OCI-LY1 (cell line): ENCODE measurements around the gene MTMR3.

Experiments used
- H2AFZ ChIP-seq: fragments of 200-600 bp; sonication (generic), shearing (Covaris generic); 2 replicates; pipeline ENCODE4 v1.6.0; 2014; ENCODE audit warnings: antibody characterized with exemption, mild to moderate bottlenecking, low read length
- H3F3A ChIP-seq: fragments of 200-600 bp; sonication (generic), shearing (Covaris generic); 2 replicates; pipeline ENCODE4 v1.6.0; 2014; ENCODE audit warnings: mild to moderate bottlenecking, antibody characterized with exemption, low read length, moderate library complexity; ENCODE audit not compliant: insufficient read depth
- H3K27ac ChIP-seq: fragments of 200-600 bp; sonication (generic); 2 replicates; pipeline ENCODE4 v1.5.1; 2014; ENCODE audit warnings: low read length, mixed run types, mild to moderate bottlenecking, low read depth; ENCODE audit not compliant: poor library complexity, severe bottlenecking
- H3K27me3 ChIP-seq: fragments of 200-600 bp; sonication (generic); 2 replicates; pipeline ENCODE4 v1.6.0; 2014; ENCODE audit warnings: antibody characterized with exemption, mild to moderate bottlenecking, low read length, moderate library complexity; ENCODE audit not compliant: insufficient read depth
- H3K36me3 ChIP-seq: fragments of 200-600 bp; sonication (generic); 2 replicates; pipeline ENCODE4 v1.6.1; 2014; ENCODE audit warnings: mild to moderate bottlenecking, antibody characterized with exemption, low read length, moderate library complexity, mixed read lengths; ENCODE audit not compliant: insufficient read depth
- H3K4me1 ChIP-seq: fragments of 200-600 bp; sonication (generic); 2 replicates; pipeline ENCODE4 v1.5.1; 2014; ENCODE audit warnings: mild to moderate bottlenecking, low read length, moderate library complexity; ENCODE audit not compliant: insufficient read depth, severe bottlenecking
- H3K4me2 ChIP-seq: fragments of 200-600 bp; sonication (generic), shearing (Covaris generic); 2 replicates; pipeline ENCODE4 v1.6.1; 2014; ENCODE audit warnings: low read length
- H3K4me3 ChIP-seq: fragments of 200-600 bp; sonication (generic); 2 replicates; pipeline ENCODE4 v1.5.1; 2014; ENCODE audit warnings: low read length, low read depth, mild to moderate bottlenecking, mixed read lengths; ENCODE audit not compliant: poor library complexity, severe bottlenecking
- H3K79me2 ChIP-seq: fragments of 200-600 bp; shearing (Covaris generic); 2 replicates; pipeline ENCODE4 v1.6.1; 2016; ENCODE audit warnings: mixed run types, low read length, mixed read lengths; ENCODE audit not compliant: insufficient read depth
- H3K9ac ChIP-seq: fragments of 200-600 bp; sonication (generic), shearing (Covaris generic); 2 replicates; pipeline ENCODE4 v1.6.1; 2014; ENCODE audit warnings: mild to moderate bottlenecking, low read length, mixed read lengths
- H3K9me2 ChIP-seq: fragments of 200-600 bp; sonication (generic), shearing (Covaris generic); 2 replicates; pipeline ENCODE4 v1.6.1; 2014; ENCODE audit warnings: low read depth, mild to moderate bottlenecking, low read length, mixed read lengths
- H3K9me3 ChIP-seq: fragments of 200-600 bp; shearing (Covaris generic); 2 replicates; pipeline ENCODE4 v1.6.1; 2014; ENCODE audit warnings: low read length, mixed read lengths
- H4K20me1 ChIP-seq: fragments of 200-600 bp; sonication (generic), shearing (Covaris generic); 2 replicates; pipeline ENCODE4 v1.6.0; 2016; ENCODE audit warnings: mild to moderate bottlenecking, low read length; ENCODE audit not compliant: insufficient read depth
- EZH2 ChIP-seq: fragments of 200-600 bp; sonication (generic), shearing (Covaris generic); IDR thresholded peaks from 2 replicates; pipeline ENCODE4 v1.8.0; 2017; ENCODE audit warnings: borderline replicate concordance, mixed run types, mild to moderate bottlenecking, antibody characterized with exemption, low read length, moderate library complexity, mixed read lengths
- TF ChIP-seq, protein P1 (sequence below): fragments of 200-600 bp; sonication (generic), shearing (Covaris generic); IDR thresholded peaks from 2 replicates; pipeline ENCODE4 v1.5.1; 2017; ENCODE audit warnings: mild to moderate bottlenecking, antibody characterized with exemption, low read length, moderate library complexity, mixed read lengths

MTMR3 gene

DNA sequence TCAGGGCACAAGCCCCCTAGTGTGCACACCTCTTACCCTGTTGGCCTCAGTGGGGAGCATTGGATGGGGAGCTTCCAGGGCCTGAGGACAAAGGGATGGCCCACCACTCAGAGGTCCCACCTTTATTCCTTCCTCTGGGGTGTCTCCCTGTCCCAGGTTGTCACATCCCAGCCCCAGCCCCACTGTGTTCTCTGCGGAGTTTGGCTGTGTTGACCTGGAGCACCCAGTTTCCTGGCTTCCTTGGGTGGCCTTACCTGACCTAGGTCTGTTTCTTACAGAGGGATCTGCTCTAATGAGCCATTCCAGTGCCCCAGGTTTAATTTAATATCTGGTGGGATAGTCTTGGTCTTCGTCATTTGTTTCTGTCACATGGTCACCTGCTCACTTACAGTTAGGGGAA is 158.5 kb downstream of the MTMR3 start:
- Histone ChIP-seq H3K9me2 (no peaks in the 10 kb centered on the region), H2AFZ (no peak overlapping the region), H3K36me3 (no peaks in the 10 kb centered on the region), H3K79me2 (no peaks in the 10 kb centered on the region), H3K27me3 (peaks cover 3% of the 10 kb centered on the region; the same call in 1 of the 2 replicates), H3K9me3 (no peaks in the 10 kb centered on the region), H3F3A (no peaks in the 10 kb centered on the region), H3K4me3 (no peak overlapping the region), H3K4me2 (no peak overlapping the region), H3K9ac (no peak overlapping the region), H3K4me1 (no peaks in the 10 kb centered on the region), H4K20me1 (no peaks in the 10 kb centered on the region), H3K27ac (no peak overlapping the region)
- TF ChIP-seq, protein P1, sequence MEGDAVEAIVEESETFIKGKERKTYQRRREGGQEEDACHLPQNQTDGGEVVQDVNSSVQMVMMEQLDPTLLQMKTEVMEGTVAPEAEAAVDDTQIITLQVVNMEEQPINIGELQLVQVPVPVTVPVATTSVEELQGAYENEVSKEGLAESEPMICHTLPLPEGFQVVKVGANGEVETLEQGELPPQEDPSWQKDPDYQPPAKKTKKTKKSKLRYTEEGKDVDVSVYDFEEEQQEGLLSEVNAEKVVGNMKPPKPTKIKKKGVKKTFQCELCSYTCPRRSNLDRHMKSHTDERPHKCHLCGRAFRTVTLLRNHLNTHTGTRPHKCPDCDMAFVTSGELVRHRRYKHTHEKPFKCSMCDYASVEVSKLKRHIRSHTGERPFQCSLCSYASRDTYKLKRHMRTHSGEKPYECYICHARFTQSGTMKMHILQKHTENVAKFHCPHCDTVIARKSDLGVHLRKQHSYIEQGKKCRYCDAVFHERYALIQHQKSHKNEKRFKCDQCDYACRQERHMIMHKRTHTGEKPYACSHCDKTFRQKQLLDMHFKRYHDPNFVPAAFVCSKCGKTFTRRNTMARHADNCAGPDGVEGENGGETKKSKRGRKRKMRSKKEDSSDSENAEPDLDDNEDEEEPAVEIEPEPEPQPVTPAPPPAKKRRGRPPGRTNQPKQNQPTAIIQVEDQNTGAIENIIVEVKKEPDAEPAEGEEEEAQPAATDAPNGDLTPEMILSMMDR = no peak
- TF ChIP-seq EZH2 = no peak

DNA sequence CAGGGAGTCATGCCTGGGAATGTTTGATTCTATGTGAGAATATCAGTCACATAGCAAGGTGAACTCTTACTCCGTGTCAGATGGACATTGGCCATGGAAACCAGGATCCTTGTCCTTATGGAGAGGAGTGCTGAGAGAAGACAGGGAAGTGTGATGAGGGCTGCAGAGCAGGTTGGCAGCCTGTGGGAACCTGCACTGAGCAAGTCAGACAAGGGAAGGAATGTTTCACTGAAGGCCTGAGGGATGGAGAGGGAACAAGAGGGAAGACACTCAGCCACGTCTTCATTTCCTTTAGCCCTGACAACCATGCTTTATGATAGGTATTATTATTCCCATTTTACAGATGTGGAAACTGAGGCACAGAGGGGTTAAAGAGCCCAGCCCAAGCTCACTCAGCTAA is 158.9 kb downstream of the MTMR3 start:
- TF ChIP-seq EZH2 = no peak
- TF ChIP-seq, protein P1 = no peak

DNA sequence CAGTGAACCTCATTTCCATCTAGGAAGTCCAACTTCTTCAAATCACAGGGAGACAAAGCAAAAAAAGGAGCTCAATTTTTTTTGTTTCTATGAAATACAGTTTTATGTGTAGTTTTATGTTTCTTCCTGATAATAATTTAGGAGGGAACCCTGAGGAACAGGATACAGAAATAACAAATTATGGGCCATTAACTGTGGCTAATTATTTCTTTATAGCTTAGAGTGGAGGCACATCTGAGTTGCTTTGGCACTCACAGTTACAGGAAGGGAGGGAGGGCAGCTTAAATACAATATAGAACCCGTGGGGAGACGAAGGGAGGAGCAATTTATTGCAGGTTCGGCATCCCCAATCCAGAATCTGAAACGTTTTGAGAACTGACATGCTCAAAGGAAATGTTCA is 160.2 kb downstream of the MTMR3 start:
- H3K79me2 ChIP-seq = no peaks in the 10 kb centered on the region
- no peak overlapping the region for H3K27ac ChIP-seq
- H4K20me1 ChIP-seq = no peaks in the 10 kb centered on the region
- peaks cover 3% of the 10 kb centered on the region; the same call in 1 of the 2 replicates for H3K27me3 ChIP-seq
- H3K9me3 ChIP-seq = no peaks in the 10 kb centered on the region
- no peak overlapping the region for H2AFZ ChIP-seq
- no peak overlapping the region for H3K4me3 ChIP-seq
- no peaks in the 10 kb centered on the region for H3F3A ChIP-seq
- H3K9me2 ChIP-seq = no peaks in the 10 kb centered on the region
- TF ChIP-seq, protein P1 = no peak
- no peak for TF ChIP-seq EZH2
- no peaks in the 10 kb centered on the region for H3K4me1 ChIP-seq
- no peak overlapping the region for H3K9ac ChIP-seq
- no peak overlapping the region for H3K4me2 ChIP-seq
- no peaks in the 10 kb centered on the region for H3K36me3 ChIP-seq

More for the DNA sequence above, 158.9 kb downstream of the MTMR3 start:
- Histone ChIP-seq H3K9me2 (no peaks in the 10 kb centered on the region), H3K79me2 (no peaks in the 10 kb centered on the region), H3K9me3 (no peaks in the 10 kb centered on the region), H2AFZ (no peak overlapping the region), H3K9ac (no peak overlapping the region), H3K4me2 (no peak overlapping the region), H3K36me3 (no peaks in the 10 kb centered on the region), H3K27ac (no peak overlapping the region), H3F3A (no peaks in the 10 kb centered on the region), H3K4me3 (no peak overlapping the region), H4K20me1 (no peaks in the 10 kb centered on the region), H3K27me3 (peaks cover 3% of the 10 kb centered on the region; the same call in 1 of the 2 replicates), H3K4me1 (no peaks in the 10 kb centered on the region)
